ENCODE data around the gene LEUTX. TPM values are rescaled to one million over a fixed set of nuclear protein-coding genes. Genes with fewer than 3 reads are reported as not detected.
A peak's percentile ranks its signal among the peaks of the same experiment; 100 is the strongest.
"Not testable (repeated sequence)": the region's sequence is repeated elsewhere in the genome, so short reads cannot be mapped to it uniquely, and the experiment has no call there.

LEUTX gene
- total and polyA plus RNA-seq, 9 donors: not detected

- intact Hi-C loops (cut with DNase I): no loop called here
These were observed 19.0 kb upstream of the LEUTX start for GRCh38 chr19:39759457-39760184.

GRCh38 chr19:39761851-39762250 is 16.8 kb upstream of the LEUTX start:
- H3K4me3 ChIP-seq; H3K4me1 ChIP-seq (ENCODE audit: insufficient read depth); intact Hi-C loops (cut with DNase I); DNase-seq; H3K27me3 ChIP-seq; H3K9me3 ChIP-seq; H3K27ac ChIP-seq; H3K36me3 ChIP-seq: not testable (repeated sequence)
- WGBS, 3 donors: 91 to 100% (median 94%) methylated on average over 1 of the region's 1 CpG

More at GRCh38 chr19:39759457-39760184, 19.0 kb upstream of the LEUTX start:
- Histone ChIP-seq H3K36me3 (no peaks in the 10 kb centered on the region), H3K27me3 (no peaks in the 10 kb centered on the region), H3K4me1 (ENCODE audit: insufficient read depth) (no peaks in the 10 kb centered on the region), H3K9me3 (no peaks in the 10 kb centered on the region), H3K27ac (no peak overlapping the region), H3K4me3 (no peak overlapping the region)
- TF ChIP-seq CTCF (IDR thresholded peaks at IDR 0.05): no peak
- no peak for TF ChIP-seq POLR2A (IDR thresholded peaks at IDR 0.05)
- no peak for TF ChIP-seq EP300 (IDR thresholded peaks at IDR 0.05)
- 55 to 71% (median 60%) methylated on average over 4 of the region's 4 CpGs for WGBS, 3 donors
- no peak for DNase-seq

GRCh38 chr19:39765091-39766076 is 13.3 kb upstream of the LEUTX start:
- intact Hi-C loops (cut with DNase I): no loop called here
- DNase-seq: peak in 1 of 5 donors; percentile 15
- H3K27me3 ChIP-seq: no peaks in the 10 kb centered on the region

GRCh38 chr19:39768334-39768733 is 10.3 kb upstream of the LEUTX start:
- intact Hi-C loops (cut with DNase I): no loop called here
- no peaks in the 10 kb centered on the region for H3K4me1 ChIP-seq (ENCODE audit: insufficient read depth)
- H3K4me3 ChIP-seq: no peak overlapping the region
- WGBS, 3 donors: 64 to 73% (median 73%) methylated on average over 8 of the region's 8 CpGs
- H3K27me3 ChIP-seq: no peaks in the 10 kb centered on the region
- H3K27ac ChIP-seq: no peak overlapping the region
- no peak for TF ChIP-seq EP300 (IDR thresholded peaks at IDR 0.05)
- no peak for TF ChIP-seq CTCF (IDR thresholded peaks at IDR 0.05)
- TF ChIP-seq POLR2A (IDR thresholded peaks at IDR 0.05): no peak
- no peaks in the 10 kb centered on the region for H3K9me3 ChIP-seq
- no peak for DNase-seq
- no peaks in the 10 kb centered on the region for H3K36me3 ChIP-seq

More at GRCh38 chr19:39765091-39766076, 13.3 kb upstream of the LEUTX start:
- no peak overlapping the region for H3K4me3 ChIP-seq
- H3K36me3 ChIP-seq: no peaks in the 10 kb centered on the region
- TF ChIP-seq POLR2A (IDR thresholded peaks at IDR 0.05) (no peak), CTCF (IDR thresholded peaks at IDR 0.05) (no peak), EP300 (IDR thresholded peaks at IDR 0.05) (no peak)
- no peak overlapping the region for H3K27ac ChIP-seq
- no peaks in the 10 kb centered on the region for H3K4me1 ChIP-seq (ENCODE audit: insufficient read depth)
- no peaks in the 10 kb centered on the region for H3K9me3 ChIP-seq
- WGBS, 3 donors: 44 to 46% (median 45%) methylated on average over 16 of the region's 16 CpGs

Measured in ovary (tissue), 9 donors.